ENCODE data around the gene ZC3H10.

- TF ChIP-seq POLR2AphosphoS5 (IDR thresholded peaks at IDR 0.05) (no peak), CTCF (IDR thresholded peaks at IDR 0.05) (no peak), POLR2A (IDR thresholded peaks at IDR 0.05) (no peak)
Observed at GRCh38 chr12:56141946-56142784, 24.1 kb downstream of the ZC3H10 start.

All from upper lobe of left lung (tissue), 4 donors.